ENCODE data around the gene CEMIP.

The CEMIP gene

GRCh38 chr15:80893777-80894176 is 114.6 kb downstream of the CEMIP start:
- no peak for DNase-seq

DNA sequence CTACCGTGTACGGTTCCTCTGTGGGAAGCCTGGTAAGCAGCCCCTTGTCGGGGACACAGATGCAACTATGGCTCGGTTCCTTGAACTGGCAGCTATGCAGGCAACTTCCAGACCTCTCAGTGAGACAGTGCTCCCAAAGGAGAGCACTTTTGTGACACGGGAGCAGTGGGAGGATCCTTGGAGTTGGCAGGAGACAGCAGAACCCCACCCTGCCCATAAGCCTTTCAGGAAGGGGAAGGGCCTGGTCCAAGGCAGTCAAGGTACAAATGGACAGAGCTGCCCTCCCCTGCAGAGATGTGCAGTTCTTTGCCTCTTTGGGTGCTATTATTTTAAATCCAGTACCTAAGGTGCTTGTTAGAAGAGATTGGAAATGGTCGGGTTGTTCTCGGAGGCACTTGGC is 115.9 kb downstream of the CEMIP start:
- no peak for DNase-seq

DNA sequence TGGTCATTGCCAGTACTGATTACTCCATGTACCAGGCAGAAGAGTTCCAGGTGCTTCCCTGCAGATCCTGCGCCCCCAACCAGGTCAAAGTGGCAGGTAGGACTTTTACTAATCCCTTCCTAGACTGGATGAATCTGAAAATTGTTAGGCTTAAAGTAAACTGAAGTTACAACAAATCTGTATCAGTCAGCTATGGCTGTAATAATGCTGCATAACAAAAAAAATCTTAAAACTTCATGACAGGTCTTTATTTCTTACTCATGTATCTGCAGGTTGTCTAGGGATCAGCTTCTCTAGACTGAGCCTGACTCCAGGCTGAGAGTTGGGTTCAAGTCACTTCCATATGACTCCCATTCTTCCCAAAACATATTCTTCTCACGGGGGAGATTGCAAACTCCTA is 116.8 kb downstream of the CEMIP start:
- no peak for DNase-seq

GRCh38 chr15:80898040-80898439 is 118.9 kb downstream of the CEMIP start:
- DNase-seq: no peak

- no peak for DNase-seq
Observed at GRCh38 chr15:80902298-80902801, 123.2 kb downstream of the CEMIP start.

DNA sequence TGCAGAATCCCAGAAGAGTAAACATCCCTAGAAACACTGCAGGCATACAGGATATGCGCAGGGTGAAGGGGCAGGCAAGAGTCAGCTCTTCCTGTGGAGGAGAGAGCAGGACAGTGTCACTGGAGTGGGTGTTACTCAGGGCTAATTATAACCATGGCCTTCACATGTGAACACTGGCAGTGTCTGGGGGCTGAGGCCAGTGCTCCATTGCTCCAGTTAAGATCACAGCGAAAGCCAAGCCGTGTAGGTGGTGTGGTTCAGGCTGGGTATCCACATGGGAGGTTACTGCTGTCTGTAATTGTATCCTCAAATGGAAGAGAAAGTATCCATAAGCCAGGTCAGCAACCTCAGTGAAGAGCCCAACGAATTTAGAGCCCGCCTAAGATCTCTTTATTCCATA is 125.8 kb downstream of the CEMIP start:
- no peak for DNase-seq

- DNase-seq: no peak
Observed at GRCh38 chr15:80906159-80906766, 127.1 kb downstream of the CEMIP start.

DNA sequence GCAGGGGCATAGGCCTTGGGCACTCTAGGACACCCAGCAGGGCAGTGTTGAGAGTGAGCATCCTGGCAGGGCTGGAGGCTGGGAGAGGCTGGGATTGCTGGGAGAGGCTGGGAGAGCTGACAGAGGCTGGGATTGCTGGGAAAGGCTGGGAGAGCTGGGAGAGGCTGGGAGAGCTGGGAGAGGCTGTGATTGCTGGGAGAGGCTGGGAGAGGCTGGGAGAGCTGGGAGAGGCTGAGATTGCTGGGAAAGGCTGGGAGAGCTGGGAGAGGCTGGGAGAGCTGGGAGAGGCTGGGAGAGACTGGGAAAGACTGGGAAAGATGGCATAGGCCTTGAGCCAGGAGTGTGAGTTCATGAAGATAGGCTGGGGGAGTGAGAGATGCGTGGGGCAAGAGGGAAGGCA is 132.7 kb downstream of the CEMIP start:
- no peak for DNase-seq

GRCh38 chr15:80912673-80913072 is 133.5 kb downstream of the CEMIP start:
- DNase-seq: no peak

GRCh38 chr15:80913541-80913940 is 134.4 kb downstream of the CEMIP start:
- DNase-seq: no peak

GRCh38 chr15:80915472-80915871 is 136.3 kb downstream of the CEMIP start:
- no peak for DNase-seq

DNA sequence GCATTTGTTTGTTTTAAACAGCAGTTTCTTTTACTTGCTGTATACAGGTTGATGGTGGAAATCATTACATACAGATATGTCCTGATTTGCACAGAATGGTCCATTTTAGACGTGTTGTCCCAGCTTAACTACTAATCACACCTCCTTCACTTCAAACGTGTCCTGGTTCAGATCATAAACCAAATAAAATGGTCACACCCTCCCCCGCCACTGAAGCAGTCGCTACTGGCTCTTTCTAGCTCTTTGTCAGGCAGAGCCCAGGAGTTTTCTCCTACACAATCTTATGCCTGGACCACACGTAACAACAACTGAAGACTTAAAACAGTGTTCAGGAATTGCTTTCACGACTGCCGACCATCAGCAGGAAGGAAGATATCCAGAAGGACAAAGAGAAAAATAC is 136.9 kb downstream of the CEMIP start:
- DNase-seq: no peak

DNA sequence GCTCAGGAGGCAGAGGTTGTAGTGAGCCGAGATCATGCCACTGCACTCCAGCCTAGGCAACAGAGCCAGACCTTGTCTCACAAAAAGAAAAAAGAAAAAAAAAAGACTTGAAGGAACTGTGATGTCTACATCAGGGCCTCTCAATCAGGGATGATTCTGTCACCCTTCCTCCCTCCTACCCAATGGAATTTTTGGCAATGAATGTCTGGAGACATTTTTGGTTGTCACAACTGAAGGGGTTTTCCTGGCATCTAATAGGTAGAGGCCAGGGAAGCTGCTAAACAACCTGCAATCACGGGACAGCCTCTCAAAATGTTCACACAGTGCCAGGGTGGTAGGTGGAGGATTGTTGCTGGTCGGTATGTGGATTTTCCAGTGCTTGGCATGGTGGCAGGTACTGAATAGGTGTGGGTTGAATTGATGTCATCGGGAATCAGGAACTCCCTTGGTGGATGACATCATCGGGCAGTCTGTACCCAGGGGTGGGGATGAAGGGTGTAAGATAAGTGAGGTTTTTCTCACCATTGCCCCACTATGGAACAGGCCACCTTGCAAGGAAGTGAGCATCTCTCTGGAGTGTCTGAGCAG is 139.1 kb downstream of the CEMIP start:
- no peak for DNase-seq

DNA sequence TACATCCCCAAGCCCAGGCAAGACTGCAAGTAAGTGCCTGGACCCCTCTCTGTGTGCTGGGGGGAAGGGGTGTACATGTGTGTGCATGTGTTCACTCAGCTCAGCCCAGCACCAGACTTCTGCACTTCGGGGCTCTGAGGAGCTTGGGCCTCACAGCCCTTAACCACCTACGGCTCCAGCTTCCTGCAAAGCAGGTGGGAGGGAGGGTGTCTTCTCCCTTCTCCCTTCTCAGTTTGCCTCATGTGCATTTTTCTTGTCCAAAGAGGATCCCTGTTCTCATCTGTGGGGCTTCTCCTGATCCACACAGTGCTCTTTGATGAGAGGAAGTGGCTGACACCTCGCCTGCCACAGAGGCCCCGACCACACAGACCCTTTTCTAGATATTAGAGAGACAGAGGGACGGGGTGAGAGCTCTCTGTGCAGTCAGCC is 141.1 kb downstream of the CEMIP start:
- no peak for DNase-seq

DNA sequence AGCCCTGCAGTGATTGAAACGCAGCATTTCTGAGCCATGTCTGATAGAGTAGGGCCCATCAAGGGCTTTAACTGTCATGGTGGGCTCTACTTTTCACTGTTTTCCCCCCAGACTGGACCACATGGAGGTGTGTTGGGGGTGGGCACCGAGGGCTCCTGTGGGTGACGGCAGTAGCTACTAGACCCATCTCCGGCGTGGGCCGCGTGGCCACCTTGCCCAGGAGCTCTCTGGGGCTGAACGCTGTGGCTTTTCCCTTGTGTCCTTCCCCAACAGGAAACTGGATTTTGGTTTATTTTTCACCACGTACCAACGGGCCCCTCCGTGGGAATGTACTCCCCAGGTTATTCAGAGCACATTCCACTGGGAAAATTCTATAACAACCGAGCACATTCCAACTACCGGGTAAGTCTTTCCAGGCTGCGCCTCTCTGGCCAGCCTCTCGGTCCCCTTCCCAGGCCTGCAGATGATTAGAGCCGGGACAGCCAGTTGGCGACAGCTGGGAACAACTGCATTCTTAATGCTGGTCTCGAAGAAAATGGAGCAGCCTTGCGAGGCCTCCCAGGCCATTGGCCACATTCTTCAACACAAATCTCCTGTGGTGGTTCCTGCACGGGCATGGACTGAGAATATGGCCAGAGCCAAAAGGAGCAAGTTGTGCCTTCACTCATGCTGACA is 142.7 kb downstream of the CEMIP start:
- no peak for DNase-seq

DNA sequence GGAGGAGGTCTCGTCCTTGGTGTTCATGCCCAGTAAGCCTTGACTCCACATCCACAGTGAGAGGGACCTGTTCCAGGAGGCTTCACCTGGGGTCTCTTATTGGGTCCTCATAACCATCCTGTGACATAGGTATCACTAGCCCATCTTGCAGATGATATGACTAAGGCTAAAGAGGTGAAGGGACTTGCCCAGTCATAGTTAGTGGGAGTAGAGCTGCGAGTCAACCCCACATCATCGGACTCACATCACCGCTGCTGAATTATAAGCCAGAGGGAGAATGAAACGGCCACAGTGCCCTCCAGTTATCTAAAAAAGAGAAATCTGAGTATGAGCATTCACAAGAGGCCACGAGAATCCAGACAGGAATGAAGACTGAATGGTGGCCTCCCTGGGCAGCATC is 144.5 kb downstream of the CEMIP start:
- DNase-seq: no peak

- DNase-seq: no peak
Observed at GRCh38 chr15:80924278-80924677, 145.1 kb downstream of the CEMIP start.

- DNase-seq: no peak
Observed at GRCh38 chr15:80925597-80926059, 146.5 kb downstream of the CEMIP start.

DNA sequence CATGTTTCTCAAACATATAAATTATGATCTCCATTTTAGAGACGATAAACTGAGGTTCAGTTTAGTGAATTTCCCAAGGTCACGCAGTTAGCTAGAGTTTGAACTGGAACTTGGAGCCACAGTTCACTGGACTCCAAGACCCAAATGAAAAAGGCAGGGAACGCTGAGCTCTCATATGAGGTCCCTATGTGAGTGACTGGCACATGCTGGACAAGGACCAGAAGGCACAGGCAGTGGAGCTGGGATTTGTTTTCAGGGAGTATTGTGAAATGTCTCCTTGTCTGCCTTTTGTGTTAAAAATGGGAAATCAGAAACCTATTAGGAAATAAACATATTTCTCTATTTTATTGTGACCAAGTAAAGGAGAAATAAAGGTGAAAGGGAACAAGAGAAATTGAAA is 147.0 kb downstream of the CEMIP start:
- no peak for DNase-seq

- no peak for DNase-seq
Observed at GRCh38 chr15:80929225-80929624, 150.1 kb downstream of the CEMIP start.

GRCh38 chr15:80929689-80930088 is 150.5 kb downstream of the CEMIP start:
- no peak for DNase-seq

DNA sequence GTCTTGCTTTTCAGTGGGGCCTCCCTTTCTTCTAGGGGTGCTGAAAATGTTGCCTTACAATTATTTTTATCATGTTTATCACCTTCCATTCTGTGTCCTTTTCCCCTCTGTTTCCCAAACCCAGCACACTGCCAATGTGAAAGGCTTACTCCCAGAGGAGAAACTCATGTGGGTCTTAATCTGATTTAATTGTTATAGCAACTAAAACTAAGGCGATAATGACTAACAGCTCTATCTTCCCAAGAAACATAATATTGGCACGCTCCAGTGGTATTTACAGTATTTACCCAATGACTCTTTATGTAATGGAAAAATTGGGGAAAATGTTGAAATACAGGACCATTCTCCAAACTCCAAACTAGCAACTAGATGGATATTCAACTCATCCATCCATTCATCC is 152.0 kb downstream of the CEMIP start:
- DNase-seq: no peak

DNA sequence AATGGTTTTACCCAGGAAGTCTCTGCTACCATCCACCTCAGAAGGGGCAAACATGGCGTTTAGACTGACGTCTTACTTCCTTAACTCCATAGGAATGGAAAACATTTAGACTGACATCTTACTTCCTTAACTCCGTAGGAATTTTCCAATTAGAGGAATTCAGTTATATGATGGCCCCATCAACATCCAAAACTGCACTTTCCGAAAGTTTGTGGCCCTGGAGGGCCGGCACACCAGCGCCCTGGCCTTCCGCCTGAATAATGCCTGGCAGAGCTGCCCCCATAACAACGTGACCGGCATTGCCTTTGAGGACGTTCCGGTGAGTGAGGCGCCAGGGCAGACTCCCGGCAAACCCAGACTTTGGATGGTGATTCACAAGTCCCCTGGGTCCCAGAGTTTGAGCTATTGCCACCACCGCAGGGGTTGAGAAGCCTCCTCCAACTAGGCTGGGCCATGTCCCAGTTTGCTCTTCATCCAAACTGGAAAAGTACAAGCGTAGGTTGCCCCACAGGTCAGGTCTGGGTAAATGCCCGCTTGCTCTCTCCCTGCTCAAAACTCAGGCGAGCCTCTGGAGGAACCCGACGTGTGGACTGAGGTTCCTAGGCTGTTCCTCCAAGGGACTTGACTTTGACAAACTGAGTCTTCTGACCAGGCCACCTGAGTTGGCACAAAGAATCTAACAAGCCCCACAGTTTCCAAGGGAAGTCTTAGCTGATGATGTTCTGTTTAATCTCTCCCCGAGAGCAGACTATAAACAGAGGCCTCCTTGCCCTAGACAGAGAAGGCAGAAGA is 152.7 kb downstream of the CEMIP start:
- DNase-seq: no peak

- DNase-seq: no peak
Observed at GRCh38 chr15:80932513-80932815, 153.3 kb downstream of the CEMIP start.

All from activated CD4-positive, alpha-beta T cell treated with anti-CD3 and anti-CD28 coated beads, Interleukin-2, amount 50 U/mL, for 1 hour (primary cell).